NCI-H2107 treated with DMSO at 0.1 percent for 48 hours (cell line): ENCODE data around the gene SORCS2.

Experiments used
- DNase-seq: peaks from one replicate; lab custom pipeline; 2025; ENCODE audit not compliant: unreplicated experiment; lab: John Stamatoyannopoulos, UW

SORCS2 gene

GRCh38 chr4:7733801-7734650 lies 541.7 kb downstream of the SORCS2 start:
- no peak for DNase-seq

GRCh38 chr4:7734651-7735260 lies 542.4 kb downstream of the SORCS2 start:
- DNase-seq, result no peak

GRCh38 chr4:7735395-7735794 lies 543.1 kb downstream of the SORCS2 start:
- DNase-seq, result no peak

GRCh38 chr4:7735961-7736360 lies 543.6 kb downstream of the SORCS2 start:
- no peak for DNase-seq

- no peak for DNase-seq
Observed at GRCh38 chr4:7736436-7737267, 544.3 kb downstream of the SORCS2 start.

GRCh38 chr4:7737268-7737645 lies 544.9 kb downstream of the SORCS2 start:
- no peak for DNase-seq

- no peak for DNase-seq
Observed at GRCh38 chr4:7737752-7738457, 545.6 kb downstream of the SORCS2 start.

GRCh38 chr4:7738458-7739076 lies 546.2 kb downstream of the SORCS2 start:
- no peak for DNase-seq

- DNase-seq, result no peak
Observed at GRCh38 chr4:7739077-7739917, 547.0 kb downstream of the SORCS2 start.

- DNase-seq, result no peak
Observed at GRCh38 chr4:7739918-7740865, 547.9 kb downstream of the SORCS2 start.

GRCh38 chr4:7740866-7741525 lies 548.7 kb downstream of the SORCS2 start:
- DNase-seq, result no peak

GRCh38 chr4:7741946-7742806 lies 549.8 kb downstream of the SORCS2 start:
- no peak for DNase-seq

- no peak for DNase-seq
Observed at GRCh38 chr4:7742807-7743280, 550.5 kb downstream of the SORCS2 start.

GRCh38 chr4:7744142-7744804 lies 551.9 kb downstream of the SORCS2 start:
- DNase-seq, result no peak

- no peak for DNase-seq
Observed at GRCh38 chr4:7745301-7745885, 553.1 kb downstream of the SORCS2 start.
